GM12892 (cell line): ENCODE results near the gene DKK3.

Source experiments
- POLR2A ChIP-seq: IDR thresholded peaks from 2 replicates; pipeline ENCODE4 v1.6.1; 2011; ENCODE audit warnings: low read depth, low read length, control low read depth
- POLR2AphosphoS5 ChIP-seq: IDR thresholded peaks from 2 replicates; pipeline ENCODE4 v1.6.1; 2011; ENCODE audit warnings: low read depth, low read length, control low read depth
- TAF1 ChIP-seq: IDR thresholded peaks from 2 replicates; pipeline ENCODE4 v1.6.1; 2011; ENCODE audit warnings: low read depth, mild to moderate bottlenecking, control low read depth, low read length, borderline replicate concordance

DNA sequence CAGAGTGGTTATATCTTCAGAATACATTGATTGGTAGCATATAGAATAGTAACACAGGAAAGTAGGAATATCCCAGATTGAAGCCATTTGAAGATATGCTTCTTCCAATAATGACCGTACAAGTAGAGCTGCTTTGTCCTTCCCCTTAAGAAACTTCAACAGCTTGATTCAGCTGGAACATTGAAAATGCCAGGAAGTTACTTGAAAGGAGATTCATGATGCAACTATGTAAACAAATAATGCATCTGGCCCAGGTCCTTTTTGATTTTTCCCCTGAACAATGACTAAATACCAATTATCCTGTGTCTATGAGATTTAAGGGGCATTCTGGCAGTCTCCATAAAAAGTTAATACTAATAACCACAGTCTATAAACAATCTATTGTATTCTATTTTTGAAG, 3.0 kb downstream of the DKK3 start:
- no peak for TF ChIP-seq POLR2A
- no peak for TF ChIP-seq TAF1
- no peak for TF ChIP-seq POLR2AphosphoS5
